Esophagus muscularis mucosa (tissue), 4 donors: Measurements from ENCODE around the gene UVRAG. TPM values are rescaled to one million over a fixed set of nuclear protein-coding genes. Genes with fewer than 3 reads are reported as not detected.
A peak's percentile ranks its signal among the peaks of the same experiment; 100 is the strongest.

Source experiments
- DNase-seq: peaks from one replicate; pipeline ENCODE4 v3.0.0-alpha.2; 2017; ENCODE audit errors: extremely low spot score
- H3K27ac ChIP-seq, 4 donors: fragments of 200-600 bp; sonication (generic); replicated peaks in 1 of 4; 1 replicate in 3 of 4; 2 replicates in 1 of 4; pipeline ENCODE4 v1.5.1; 2016 to 2019; ENCODE audit warnings: mild to moderate bottlenecking in 1 of 4
- H3K27me3 ChIP-seq, 4 donors: fragments of 200-600 bp; sonication (generic); one replicate each; pipeline versions ENCODE4 v1.5.1 to v1.6.0; 2016 to 2019
- H3K36me3 ChIP-seq, 4 donors: fragments of 200-600 bp; sonication (generic); one replicate each; pipeline ENCODE4 v1.5.1; 2016 to 2019
- H3K4me1 ChIP-seq, 4 donors: fragments of 200-600 bp; sonication (generic); one replicate each; pipeline ENCODE4 v1.5.1; 2016 to 2019
- H3K4me3 ChIP-seq, 4 donors: fragments of 200-600 bp; sonication (generic); 1 replicate in 2 of 4; 2 replicates in 2 of 4; pipeline ENCODE4 v1.5.1; 2016 to 2019; ENCODE audit warnings: mild to moderate bottlenecking in 4 of 4, moderate library complexity in 1 of 4
- H3K9me3 ChIP-seq, 4 donors: fragments of 200-600 bp; sonication (generic); 1 replicate in 3 of 4; 2 replicates in 1 of 4; pipeline ENCODE4 v1.5.1; 2016 to 2019
- CTCF ChIP-seq, 3 experiments: fragments of 200-600 bp in 2 of 3; fragments of 450-650 bp in 1 of 3; sonication (generic) in 2 of 3; IDR thresholded peaks; one replicate each; pipeline ENCODE4 v1.5.1; 2017 to 2019; ENCODE audit warnings: antibody characterized with exemption in 3 of 3, mild to moderate bottlenecking in 2 of 3, moderate library complexity in 1 of 3
- EP300 ChIP-seq: sonication (generic); formaldehyde crosslinking; IDR thresholded peaks from one replicate; pipeline ENCODE4 v1.6.1; 2017; ENCODE audit warnings: antibody characterized with exemption
- POLR2A ChIP-seq: fragments of 450-650 bp; IDR thresholded peaks from one replicate; pipeline ENCODE4 v1.6.1; 2017; ENCODE audit warnings: antibody characterized with exemption, moderate library complexity, mild to moderate bottlenecking, low read depth
- POLR2AphosphoS5 ChIP-seq, 2 donors: sonication (generic); formaldehyde crosslinking; IDR thresholded peaks; one replicate each; pipeline ENCODE4 v1.6.1; 2017; ENCODE audit warnings: antibody characterized with exemption in 2 of 2
- WGBS: methylation state at CpG from one replicate; pipeline ENCODE4 v1.1.5; 2018; 5-methylcytosine and 5-hydroxymethylcytosine counted together
- intact Hi-C: fragments of 100-400 bp; cut with DNase I; formaldehyde crosslinking; loops from one replicate; pipeline ENCODE4 v1.15.1; 2023
- total RNA-seq, 4 donors: library from RNA; depleted of rRNA; stranded (reverse); fragments of >200 nt; gene quantifications; one replicate each; pipeline versions ENCODE4 v1.1.0 to v1.2.1, GENCODE V29; 2016

UVRAG gene
- total RNA-seq, 4 donors from 2014 or later: 30.6 to 37.4 (median 34.7) TPM

DNA sequence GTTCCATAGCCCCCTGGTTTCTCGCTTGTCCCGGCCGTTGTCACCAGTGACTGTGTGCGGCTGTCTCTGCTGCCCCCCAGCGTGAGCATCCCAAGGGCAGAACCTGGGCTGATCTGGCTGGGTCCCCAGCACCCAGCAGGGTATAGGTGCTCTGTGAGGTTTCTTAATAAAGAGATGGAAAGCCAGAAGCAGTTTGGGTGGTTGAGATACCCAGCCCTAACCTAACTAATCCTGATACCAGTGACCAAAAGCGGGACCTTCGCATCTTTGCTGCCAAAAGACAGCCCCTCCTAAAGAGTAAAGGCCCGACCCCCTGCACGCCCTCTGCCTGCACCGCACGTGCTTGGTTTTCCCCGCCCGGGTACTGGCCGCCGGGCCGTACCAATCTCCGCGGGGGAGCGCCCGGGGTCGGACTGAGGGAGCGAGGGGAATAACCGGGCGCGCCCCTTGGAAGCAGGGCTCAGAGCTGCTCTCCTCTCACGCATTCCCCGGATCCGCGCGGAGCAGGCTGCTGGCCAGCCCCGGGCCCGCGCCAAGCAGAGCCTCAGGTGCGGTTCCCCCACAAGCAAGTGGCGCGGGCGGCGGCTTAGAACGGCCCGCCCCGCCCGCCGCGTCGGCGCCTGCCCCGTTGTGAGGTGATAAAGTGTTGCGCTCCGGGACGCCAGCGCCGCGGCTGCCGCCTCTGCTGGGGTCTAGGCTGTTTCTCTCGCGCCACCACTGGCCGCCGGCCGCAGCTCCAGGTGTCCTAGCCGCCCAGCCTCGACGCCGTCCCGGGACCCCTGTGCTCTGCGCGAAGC is 46.7 kb upstream of the UVRAG start, which contains the start of gene DGAT2:
TSS of gene DGAT2 (plus strand) at position 667 of the 797 bp plus-strand sequence. CDS start 214 bp downstream, outside the sequence.
- Histone ChIP-seq H3K36me3 (no peaks in the 10 kb centered on the region), H3K27me3 (peaks cover 0 to 25% (median 0%) of the 10 kb centered on the region in 4 donors), H3K4me1 (peaks cover 14 to 26% (median 20%) of the 10 kb centered on the region in 4 donors), H3K9me3 (no peaks in the 10 kb centered on the region), H3K27ac (peak within 1 kb of the TSS in 2 of 4 donors; percentile 14 to 50), H3K4me3 (peak within 1 kb of the TSS; percentile 52 to 67 (median 54))
- WGBS: 2% methylated on average over 40 of the region's 66 CpGs
- no peak for DNase-seq
- no peak for TF ChIP-seq POLR2A
- peak; percentile 15 to 31 (median 26) for TF ChIP-seq CTCF (IDR thresholded peaks at IDR 0.05)
- TF ChIP-seq POLR2AphosphoS5 (IDR thresholded peaks at IDR 0.05): peak in 1 of 2 donors; percentile 53
- intact Hi-C loops: no loop called here

DNA sequence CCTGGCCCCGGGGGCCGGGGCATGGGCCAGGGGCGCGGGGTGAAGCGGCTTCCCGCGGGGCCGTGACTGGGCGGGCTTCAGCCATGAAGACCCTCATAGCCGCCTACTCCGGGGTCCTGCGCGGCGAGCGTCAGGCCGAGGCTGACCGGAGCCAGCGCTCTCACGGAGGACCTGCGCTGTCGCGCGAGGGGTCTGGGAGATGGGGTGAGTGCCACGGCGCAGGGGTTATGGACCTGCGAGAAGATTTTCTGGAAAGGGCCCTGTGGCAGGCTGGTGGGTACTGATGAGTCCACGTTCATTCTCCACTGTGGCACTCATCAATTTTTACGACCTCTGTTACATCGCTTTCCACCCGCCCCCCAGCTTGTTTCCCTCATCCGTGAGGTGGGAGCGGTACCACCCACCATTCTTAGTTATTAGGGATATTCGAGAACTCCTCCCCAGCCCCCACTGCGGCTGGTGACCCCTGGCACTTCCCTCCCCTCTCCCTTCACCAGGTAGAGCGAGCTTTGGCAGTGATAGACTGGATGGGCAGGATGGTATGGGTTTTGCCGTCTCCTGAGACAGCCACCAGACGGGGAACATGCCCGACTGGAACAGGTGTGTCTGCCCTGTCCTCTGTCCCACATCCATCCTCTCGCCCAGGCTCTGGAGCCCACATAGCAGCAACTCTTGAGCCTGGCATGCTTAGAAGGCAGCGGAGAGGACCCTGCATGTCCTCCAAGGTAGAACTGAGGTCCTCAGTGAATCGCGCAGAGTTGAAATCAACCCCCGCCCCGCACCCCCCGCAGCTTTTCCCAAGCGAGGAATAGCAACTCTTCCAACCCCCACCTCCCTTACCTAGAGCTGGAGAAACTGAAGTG is 45.9 kb upstream of the UVRAG start:
- peak overlapping the region; percentile 52 to 67 (median 54) for H3K4me3 ChIP-seq
- WGBS: 35% methylated on average over 28 of the region's 46 CpGs
- H3K27me3 ChIP-seq: peaks cover 0 to 25% (median 0%) of the 10 kb centered on the region in 4 donors
- intact Hi-C loops: no loop called here
- H3K4me1 ChIP-seq: peaks cover 14 to 26% (median 20%) of the 10 kb centered on the region in 4 donors
- no peaks in the 10 kb centered on the region for H3K9me3 ChIP-seq
- DNase-seq: no peak
- TF ChIP-seq POLR2A (no peak), CTCF (IDR thresholded peaks at IDR 0.05) (no peak), POLR2AphosphoS5 (IDR thresholded peaks at IDR 0.05) (no peak), EP300 (no peak)
- peak overlapping the region in 2 of 4 donors; percentile 14 to 50 for H3K27ac ChIP-seq
- H3K36me3 ChIP-seq: no peaks in the 10 kb centered on the region

- no peak for DNase-seq
- Histone ChIP-seq H3K27ac (no peak overlapping the region), H3K27me3 (peaks cover 0 to 25% (median 0%) of the 10 kb centered on the region in 4 donors), H3K9me3 (no peaks in the 10 kb centered on the region), H3K4me1 (peaks cover 14 to 26% (median 20%) of the 10 kb centered on the region in 4 donors), H3K36me3 (no peaks in the 10 kb centered on the region), H3K4me3 (no peak overlapping the region)
- intact Hi-C loops: no loop called here
- no peak for TF ChIP-seq CTCF (IDR thresholded peaks at IDR 0.05)
- TF ChIP-seq POLR2A: no peak
- TF ChIP-seq EP300: no peak
- no peak for TF ChIP-seq POLR2AphosphoS5 (IDR thresholded peaks at IDR 0.05)
- WGBS: 77% methylated on average over 5 of the region's 5 CpGs
These were observed 44.9 kb upstream of the UVRAG start for GRCh38 chr11:75770102-75770501.

- peaks cover 0 to 21% (median 0%) of the 10 kb centered on the region in 4 donors for H3K27me3 ChIP-seq
- WGBS: 91% methylated on average over 6 of the region's 6 CpGs
- intact Hi-C loops: no loop called here
- no peak overlapping the region for H3K27ac ChIP-seq
- H3K36me3 ChIP-seq: no peaks in the 10 kb centered on the region
- H3K9me3 ChIP-seq: no peaks in the 10 kb centered on the region
- DNase-seq: no peak
- H3K4me3 ChIP-seq: no peak overlapping the region
- no peak for TF ChIP-seq POLR2A
- TF ChIP-seq CTCF (IDR thresholded peaks at IDR 0.05): no peak
- TF ChIP-seq POLR2AphosphoS5 (IDR thresholded peaks at IDR 0.05): no peak
- no peak for TF ChIP-seq EP300
- H3K4me1 ChIP-seq: peaks cover 14 to 26% (median 20%) of the 10 kb centered on the region in 4 donors
These were observed 43.2 kb upstream of the UVRAG start for GRCh38 chr11:75771646-75772410.
